DND-41 (cell line): ENCODE measurements around the gene RIC8A.

Source experiments
- EZH2 ChIP-seq: IDR thresholded peaks from 3 replicates; pipeline ENCODE4 v1.6.1; 2012; ENCODE audit warnings: borderline replicate concordance, low read depth, mild to moderate bottlenecking, moderate library complexity, low read length, inconsistent platforms; ENCODE audit not compliant: severe bottlenecking
- TF ChIP-seq, protein P1 (sequence below): IDR thresholded peaks from 2 replicates; pipeline ENCODE4 v1.5.1; 2012; ENCODE audit warnings: borderline replicate concordance, low read length, moderate library complexity, mild to moderate bottlenecking; ENCODE audit not compliant: poor library complexity, severe bottlenecking; ENCODE audit errors: extremely low read depth

DNA sequence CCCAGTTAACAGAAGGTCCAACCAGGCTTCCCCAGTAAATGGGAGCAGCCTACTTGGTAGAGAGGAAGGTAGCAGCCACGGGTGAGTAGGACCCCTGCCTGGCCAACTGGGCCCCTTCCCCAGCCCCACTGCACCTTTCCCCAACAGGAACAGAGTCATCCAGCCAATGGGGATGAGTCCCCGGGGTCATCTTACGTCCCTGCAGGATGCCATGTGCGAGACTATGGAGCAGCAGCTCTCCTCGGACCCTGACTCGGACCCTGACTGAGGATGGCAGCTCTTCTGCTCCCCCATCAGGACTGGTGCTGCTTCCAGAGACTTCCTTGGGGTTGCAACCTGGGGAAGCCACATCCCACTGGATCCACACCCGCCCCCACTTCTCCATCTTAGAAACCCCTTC, 6.6 kb downstream of the RIC8A start:
- TF ChIP-seq, protein P1, sequence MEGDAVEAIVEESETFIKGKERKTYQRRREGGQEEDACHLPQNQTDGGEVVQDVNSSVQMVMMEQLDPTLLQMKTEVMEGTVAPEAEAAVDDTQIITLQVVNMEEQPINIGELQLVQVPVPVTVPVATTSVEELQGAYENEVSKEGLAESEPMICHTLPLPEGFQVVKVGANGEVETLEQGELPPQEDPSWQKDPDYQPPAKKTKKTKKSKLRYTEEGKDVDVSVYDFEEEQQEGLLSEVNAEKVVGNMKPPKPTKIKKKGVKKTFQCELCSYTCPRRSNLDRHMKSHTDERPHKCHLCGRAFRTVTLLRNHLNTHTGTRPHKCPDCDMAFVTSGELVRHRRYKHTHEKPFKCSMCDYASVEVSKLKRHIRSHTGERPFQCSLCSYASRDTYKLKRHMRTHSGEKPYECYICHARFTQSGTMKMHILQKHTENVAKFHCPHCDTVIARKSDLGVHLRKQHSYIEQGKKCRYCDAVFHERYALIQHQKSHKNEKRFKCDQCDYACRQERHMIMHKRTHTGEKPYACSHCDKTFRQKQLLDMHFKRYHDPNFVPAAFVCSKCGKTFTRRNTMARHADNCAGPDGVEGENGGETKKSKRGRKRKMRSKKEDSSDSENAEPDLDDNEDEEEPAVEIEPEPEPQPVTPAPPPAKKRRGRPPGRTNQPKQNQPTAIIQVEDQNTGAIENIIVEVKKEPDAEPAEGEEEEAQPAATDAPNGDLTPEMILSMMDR: no peak
- no peak for TF ChIP-seq EZH2
